Kidney epithelial cell (primary cell): ENCODE data around the gene HNF4A. TPM values are rescaled to one million over a fixed set of nuclear protein-coding genes. Genes with fewer than 3 reads are reported as not detected.

Experiments
- DNase-seq: peaks from one replicate; pipeline ENCODE4 v3.0.0-alpha.2; 2010; ENCODE audit warnings: low read depth
- H3K27me3 ChIP-seq: 2 replicates; pipeline ENCODE4 v1.6.0; 2011; ENCODE audit warnings: low read length; ENCODE audit not compliant: control insufficient read depth, insufficient read depth
- H3K36me3 ChIP-seq: 2 replicates; pipeline ENCODE4 v1.5.1; 2011; ENCODE audit warnings: low read length; ENCODE audit not compliant: control insufficient read depth, insufficient read depth
- H3K4me3 ChIP-seq: 2 replicates; pipeline ENCODE4 v1.5.1; 2011; ENCODE audit warnings: low read depth, mild to moderate bottlenecking, control low read depth, low read length
- CTCF ChIP-seq: IDR thresholded peaks from 2 replicates; pipeline ENCODE4 v1.5.1; 2011; ENCODE audit warnings: mild to moderate bottlenecking, moderate library complexity, low read length, control low read depth, inconsistent platforms; ENCODE audit not compliant: insufficient read depth, poor library complexity, severe bottlenecking
- total RNA-seq: library from RNA; depleted of rRNA; stranded (reverse); fragments of >200 nt; gene quantifications from 2 replicates; pipeline ENCODE4 v1.2.3, GENCODE V29; 2015

HNF4A gene
- total RNA-seq, 1 donor from 2014 or later: not detected

- no peak for DNase-seq
- TF ChIP-seq CTCF: no peak
- no peaks in the 10 kb centered on the region for H3K36me3 ChIP-seq
These were observed 21.2 kb upstream of the HNF4A start for GRCh38 chr20:44334306-44334705.

GRCh38 chr20:44334709-44335108, 20.8 kb upstream of the HNF4A start:
- no peak for TF ChIP-seq CTCF
- H3K36me3 ChIP-seq: no peaks in the 10 kb centered on the region

More at GRCh38 chr20:44334306-44334705, 21.2 kb upstream of the HNF4A start:
- peaks cover 14% of the 10 kb centered on the region for H3K27me3 ChIP-seq
- no peak overlapping the region for H3K4me3 ChIP-seq

GRCh38 chr20:44335675-44336074, 19.8 kb upstream of the HNF4A start:
- Histone ChIP-seq H3K27me3 (peaks cover 14% of the 10 kb centered on the region), H3K36me3 (no peaks in the 10 kb centered on the region), H3K4me3 (no peak overlapping the region)
- DNase-seq: no peak
- no peak for TF ChIP-seq CTCF

More at GRCh38 chr20:44334709-44335108, 20.8 kb upstream of the HNF4A start:
- Histone ChIP-seq H3K27me3 (peaks cover 14% of the 10 kb centered on the region), H3K4me3 (no peak overlapping the region)
- no peak for DNase-seq

- Histone ChIP-seq H3K27me3 (peaks cover 14% of the 10 kb centered on the region), H3K36me3 (no peaks in the 10 kb centered on the region), H3K4me3 (no peak overlapping the region)
- DNase-seq: no peak
- no peak for TF ChIP-seq CTCF
These were observed 19.4 kb upstream of the HNF4A start for GRCh38 chr20:44336086-44336485.

- no peak within 1 kb of the TSS for H3K4me3 ChIP-seq
- DNase-seq: no peak
- H3K36me3 ChIP-seq: no peaks in the 10 kb centered on the region
- peaks cover 14% of the 10 kb centered on the region for H3K27me3 ChIP-seq
- no peak for TF ChIP-seq CTCF
These were observed 18.6 kb upstream of the HNF4A start, which contains the start of gene R3HDML for GRCh38 chr20:44336725-44337380. TSS of gene R3HDML (plus strand) at chr20:44337043. CDS start at chr20:44337158, 115 bp downstream.

GRCh38 chr20:44342248-44342647, 13.3 kb upstream of the HNF4A start:
- no peaks in the 10 kb centered on the region for H3K36me3 ChIP-seq
- peaks cover under 1% of the 10 kb centered on the region for H3K27me3 ChIP-seq
- no peak for TF ChIP-seq CTCF
- no peak for DNase-seq
- H3K4me3 ChIP-seq: no peak overlapping the region
